HAP-1 (cell line): ENCODE measurements around the gene SLC25A1.

Source experiments
- DNase-seq, 2 experiments: peaks; one replicate each; pipeline ENCODE4 v3.0.0-alpha.2; 2016 to 2020; ENCODE audit warnings: low spot score in 2 of 2
- H3K27me3 ChIP-seq: fragments of 250-450 bp; sonication (Bioruptor Pico); 2 replicates; pipeline ENCODE4 v1.5.1; 2020; ENCODE audit warnings: low read depth, mild to moderate bottlenecking, moderate library complexity
- H3K36me3 ChIP-seq: fragments of 250-450 bp; sonication (Bioruptor Pico); replicated peaks from 2 replicates; pipeline ENCODE4 v1.5.1; 2020; ENCODE audit warnings: mild to moderate bottlenecking
- H3K4me1 ChIP-seq: fragments of 250-450 bp; sonication (Bioruptor Pico); 2 replicates; pipeline ENCODE4 v1.5.1; 2020; ENCODE audit warnings: mild to moderate bottlenecking
- H3K4me3 ChIP-seq: fragments of 250-450 bp; sonication (Bioruptor Pico); 2 replicates; pipeline ENCODE4 v1.5.1; 2020; ENCODE audit warnings: mild to moderate bottlenecking, moderate library complexity
- H3K9me3 ChIP-seq: fragments of 250-450 bp; sonication (Bioruptor Pico); 2 replicates; pipeline ENCODE4 v1.5.1; 2020; ENCODE audit warnings: mild to moderate bottlenecking, moderate library complexity
- in situ Hi-C: fragments of 300-500 bp; cut with MboI; formaldehyde crosslinking; loops from 3 replicates; pipeline ENCODE4 v1.14.3; 2020; ENCODE audit warnings: low sequenced_read_pairs, inconsistent platforms, mixed read lengths

SLC25A1 gene

DNA sequence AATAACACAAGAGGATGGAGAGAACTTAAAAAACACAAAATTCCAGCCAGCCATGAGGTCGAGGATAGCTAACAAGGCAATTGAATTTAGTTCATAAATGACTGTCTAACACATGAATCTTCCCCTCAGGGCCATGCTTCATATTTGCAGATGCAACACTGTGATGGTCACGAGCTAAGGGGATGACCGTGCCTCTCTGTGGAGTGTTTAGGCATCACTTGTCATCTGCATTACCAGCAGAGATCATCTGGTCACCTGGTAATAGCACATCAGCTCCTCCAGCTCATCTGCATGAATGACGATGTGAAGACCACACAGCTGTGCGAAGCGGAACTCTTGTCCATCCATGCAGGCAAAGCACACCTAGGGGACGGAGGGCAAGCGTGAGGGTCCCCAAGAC is 20.9 kb upstream of the SLC25A1 start:
- in situ Hi-C loops = no loop called here
- Histone ChIP-seq H3K4me1 (no peaks in the 10 kb centered on the region), H3K36me3 (0 out of 2 replicates have a peak, but pooled peaks cover 3% of the 10 kb centered on the region), H3K9me3 (no peaks in the 10 kb centered on the region), H3K4me3 (no peak overlapping the region), H3K27me3 (no peaks in the 10 kb centered on the region)
- DNase-seq = no peak

DNA sequence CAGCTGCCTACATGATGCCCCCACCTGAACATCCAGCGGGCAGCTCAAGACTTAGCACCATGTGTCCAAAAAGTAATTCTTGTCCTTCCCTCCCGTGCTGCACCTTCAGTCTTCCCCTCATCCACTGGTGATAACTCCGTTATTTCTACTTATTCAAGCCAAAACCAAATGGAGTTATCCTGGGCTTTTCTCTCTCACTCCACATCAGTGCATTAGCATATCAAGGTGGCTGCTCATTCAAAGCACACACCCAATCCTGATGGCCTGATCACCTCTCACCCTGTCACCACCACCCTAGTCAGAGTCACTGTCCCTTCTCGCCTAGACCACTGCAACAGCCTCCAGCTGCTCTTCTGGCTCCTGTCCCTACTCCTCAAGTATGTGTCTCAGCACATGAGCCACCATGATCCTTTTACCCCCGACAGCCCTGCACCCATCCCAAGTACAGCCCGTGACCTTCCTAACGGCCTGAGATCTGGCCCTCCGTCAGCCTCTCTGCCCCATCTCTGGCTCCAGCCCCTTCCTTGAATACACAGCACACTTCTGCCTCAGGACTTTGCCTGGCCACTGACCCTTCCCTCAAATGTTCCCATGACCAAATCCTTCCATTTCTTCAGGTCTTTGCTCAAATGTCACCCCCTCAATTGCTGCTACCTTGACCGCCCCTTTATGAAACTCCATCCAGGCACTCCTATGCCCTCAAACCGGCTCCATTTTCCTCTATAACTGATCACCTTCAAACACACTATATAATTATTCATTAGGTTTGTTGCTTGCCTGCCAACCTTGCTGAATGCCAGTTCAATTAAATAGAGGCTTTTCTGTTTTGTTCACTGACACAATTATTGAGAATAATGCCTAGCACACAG is 19.7 kb upstream of the SLC25A1 start:
- H3K9me3 ChIP-seq = no peaks in the 10 kb centered on the region
- H3K36me3 ChIP-seq = 0 out of 2 replicates have a peak, but pooled peaks cover 6% of the 10 kb centered on the region

DNA sequence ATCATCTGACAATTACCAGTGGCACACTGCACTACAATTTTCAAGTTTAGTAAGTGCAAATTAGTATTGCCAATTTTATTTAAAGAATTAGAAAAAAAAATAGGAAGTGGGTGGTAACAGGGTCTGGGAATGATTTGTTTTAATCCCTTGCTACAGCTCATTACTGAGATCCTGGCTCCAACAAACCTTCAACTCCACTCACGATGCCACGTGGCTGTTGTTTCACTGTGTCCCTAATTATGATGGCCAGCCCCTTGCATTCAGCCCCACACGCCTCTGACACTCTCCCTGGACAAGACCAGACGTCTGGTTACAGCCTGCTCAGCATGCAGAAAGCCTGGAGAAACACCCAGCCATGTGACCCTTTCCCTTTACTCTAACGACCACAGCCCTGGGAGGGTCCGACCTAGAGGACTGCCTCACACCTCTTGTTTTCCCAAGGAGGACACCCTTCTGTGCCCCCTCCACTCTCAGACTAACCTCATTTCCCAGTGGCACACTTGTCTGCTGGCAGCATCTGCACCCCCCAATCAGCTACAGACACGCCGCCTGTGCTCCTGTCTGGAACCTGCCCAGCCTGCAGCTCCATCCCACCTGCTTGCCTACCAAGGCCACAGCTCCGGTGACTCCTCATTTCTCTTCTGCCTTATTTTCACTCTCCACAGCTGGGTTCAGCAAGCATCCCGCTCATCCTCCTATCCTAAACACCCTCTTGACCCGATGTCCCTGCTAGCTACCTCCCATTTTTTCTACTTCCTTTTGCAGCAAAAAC is 18.5 kb upstream of the SLC25A1 start:
- no peak overlapping the region for H3K4me3 ChIP-seq
- H3K9me3 ChIP-seq = no peaks in the 10 kb centered on the region
- H3K27me3 ChIP-seq = no peaks in the 10 kb centered on the region
- H3K36me3 ChIP-seq = 0 out of 2 replicates have a peak, but pooled peaks cover 6% of the 10 kb centered on the region
- DNase-seq = no peak
- in situ Hi-C loops = no loop called here
- no peaks in the 10 kb centered on the region for H3K4me1 ChIP-seq

More for the DNA sequence above, 19.7 kb upstream of the SLC25A1 start:
- no peaks in the 10 kb centered on the region for H3K4me1 ChIP-seq
- no peaks in the 10 kb centered on the region for H3K27me3 ChIP-seq
- DNase-seq = no peak
- in situ Hi-C loops = no loop called here
- H3K4me3 ChIP-seq = no peak overlapping the region

DNA sequence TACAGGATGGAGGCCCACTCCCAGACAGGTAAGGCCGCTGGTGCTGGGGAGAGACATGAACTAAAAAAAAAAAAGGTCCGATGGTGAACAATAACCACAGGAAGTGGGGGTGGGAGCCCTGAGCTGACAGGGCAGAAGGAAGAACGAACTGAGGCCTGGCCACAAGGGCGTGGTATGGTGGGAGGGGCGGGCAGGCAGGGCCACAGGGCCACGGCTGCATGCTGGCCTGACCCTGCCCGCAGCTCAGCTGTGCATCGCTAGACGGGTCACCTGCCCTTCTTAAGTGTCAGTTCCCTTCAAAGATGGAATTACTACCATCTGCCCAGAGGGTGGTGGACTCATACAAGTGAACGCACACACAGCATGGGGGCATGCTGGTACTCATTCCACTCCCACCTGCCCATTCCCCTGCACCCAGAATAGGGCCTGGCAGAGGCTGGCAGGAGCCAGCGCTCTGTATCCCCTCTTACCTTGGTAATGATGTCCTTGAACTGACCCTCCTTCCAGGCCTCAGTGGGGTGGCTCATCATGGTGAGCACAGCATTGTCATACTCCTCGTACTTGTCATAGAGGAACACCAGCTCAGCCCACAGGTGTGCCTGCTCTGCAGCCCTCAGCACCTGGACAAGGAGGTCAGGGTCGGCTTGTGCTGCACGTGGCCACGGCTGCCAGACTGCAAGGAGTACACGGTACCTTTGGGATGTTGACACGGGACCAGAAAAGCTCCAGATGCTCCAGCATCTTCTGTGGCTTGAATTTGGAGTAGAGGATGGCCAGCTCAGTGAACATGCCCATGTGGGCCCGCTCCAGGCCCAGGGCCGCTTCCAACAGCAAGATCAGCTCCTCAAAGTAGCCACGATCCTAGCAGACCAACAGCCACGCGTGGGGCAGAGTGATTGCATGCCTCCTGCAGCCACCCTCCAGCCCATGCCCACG is 17.5 kb upstream of the SLC25A1 start:
- H3K9me3 ChIP-seq = no peaks in the 10 kb centered on the region
- no peaks in the 10 kb centered on the region for H3K27me3 ChIP-seq
- H3K4me3 ChIP-seq = no peak overlapping the region
- no peaks in the 10 kb centered on the region for H3K4me1 ChIP-seq
- DNase-seq = no peak
- H3K36me3 ChIP-seq = 0 out of 2 replicates have a peak, but pooled peaks cover 6% of the 10 kb centered on the region
- in situ Hi-C loops = no loop called here

DNA sequence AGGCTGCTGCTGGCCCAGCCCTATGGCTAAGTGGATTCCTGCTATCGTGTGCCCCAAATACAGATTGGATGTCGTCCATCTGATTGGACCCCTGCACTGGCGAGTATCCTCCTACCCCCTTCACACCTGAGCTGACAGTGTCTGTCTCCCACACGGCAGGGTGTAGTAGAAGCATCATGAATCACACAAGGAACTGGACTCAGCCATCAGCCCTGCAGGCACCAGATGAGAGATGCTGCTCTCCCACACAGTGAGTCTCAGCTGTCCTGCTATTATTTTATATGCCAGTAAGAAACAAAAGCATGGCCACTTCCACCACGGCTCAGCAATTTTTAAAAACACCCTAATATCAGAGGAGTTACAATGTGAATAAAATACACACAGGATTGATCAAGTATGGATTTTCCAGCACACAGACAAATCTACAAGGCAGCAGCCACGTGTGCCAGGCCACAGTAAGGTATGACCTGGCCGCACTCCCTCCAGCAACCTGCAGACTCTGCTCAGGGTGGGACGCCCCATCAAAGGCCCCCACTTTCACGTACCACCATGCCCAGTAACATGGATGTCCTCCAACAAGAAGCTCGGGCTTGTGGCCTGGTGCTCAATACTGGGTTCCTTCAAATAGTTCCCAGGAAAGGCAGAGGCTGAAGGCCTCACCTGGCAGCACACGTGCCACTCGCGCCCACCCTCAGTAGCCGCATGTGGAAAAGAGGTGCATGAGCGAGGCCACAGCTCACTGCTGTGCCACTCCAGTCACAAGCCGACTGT is 16.4 kb upstream of the SLC25A1 start:
- Histone ChIP-seq H3K36me3 (0 out of 2 replicates have a peak, but pooled peaks cover 6% of the 10 kb centered on the region), H3K9me3 (no peaks in the 10 kb centered on the region), H3K4me1 (no peaks in the 10 kb centered on the region), H3K27me3 (no peaks in the 10 kb centered on the region), H3K4me3 (no peak overlapping the region)
- in situ Hi-C loops = no loop called here
- DNase-seq = no peak

DNA sequence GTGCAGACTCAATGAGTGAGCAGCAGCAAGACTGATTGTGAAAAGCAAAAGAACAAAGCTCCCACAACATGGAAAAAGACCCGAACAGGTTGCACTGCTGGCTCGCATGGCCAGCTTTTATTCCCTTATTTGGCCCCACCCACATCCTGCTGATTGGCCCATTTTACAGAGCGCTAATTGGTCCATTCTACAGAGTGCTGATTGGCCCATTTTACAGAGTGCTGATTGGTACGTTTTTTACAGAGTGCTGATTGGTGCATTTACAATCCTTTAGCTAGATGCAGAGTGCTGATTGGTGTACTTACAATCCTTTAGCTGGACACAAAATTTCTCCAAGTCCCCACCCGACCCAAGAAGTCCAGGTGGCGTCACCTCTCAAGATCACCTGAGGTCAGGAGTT is 15.3 kb upstream of the SLC25A1 start:
- no peaks in the 10 kb centered on the region for H3K9me3 ChIP-seq
- H3K27me3 ChIP-seq = no peaks in the 10 kb centered on the region
- no peak for DNase-seq
- no peak overlapping the region for H3K4me3 ChIP-seq
- 0 out of 2 replicates have a peak, but pooled peaks cover 6% of the 10 kb centered on the region for H3K36me3 ChIP-seq
- H3K4me1 ChIP-seq = no peaks in the 10 kb centered on the region
- in situ Hi-C loops = no loop called here

DNA sequence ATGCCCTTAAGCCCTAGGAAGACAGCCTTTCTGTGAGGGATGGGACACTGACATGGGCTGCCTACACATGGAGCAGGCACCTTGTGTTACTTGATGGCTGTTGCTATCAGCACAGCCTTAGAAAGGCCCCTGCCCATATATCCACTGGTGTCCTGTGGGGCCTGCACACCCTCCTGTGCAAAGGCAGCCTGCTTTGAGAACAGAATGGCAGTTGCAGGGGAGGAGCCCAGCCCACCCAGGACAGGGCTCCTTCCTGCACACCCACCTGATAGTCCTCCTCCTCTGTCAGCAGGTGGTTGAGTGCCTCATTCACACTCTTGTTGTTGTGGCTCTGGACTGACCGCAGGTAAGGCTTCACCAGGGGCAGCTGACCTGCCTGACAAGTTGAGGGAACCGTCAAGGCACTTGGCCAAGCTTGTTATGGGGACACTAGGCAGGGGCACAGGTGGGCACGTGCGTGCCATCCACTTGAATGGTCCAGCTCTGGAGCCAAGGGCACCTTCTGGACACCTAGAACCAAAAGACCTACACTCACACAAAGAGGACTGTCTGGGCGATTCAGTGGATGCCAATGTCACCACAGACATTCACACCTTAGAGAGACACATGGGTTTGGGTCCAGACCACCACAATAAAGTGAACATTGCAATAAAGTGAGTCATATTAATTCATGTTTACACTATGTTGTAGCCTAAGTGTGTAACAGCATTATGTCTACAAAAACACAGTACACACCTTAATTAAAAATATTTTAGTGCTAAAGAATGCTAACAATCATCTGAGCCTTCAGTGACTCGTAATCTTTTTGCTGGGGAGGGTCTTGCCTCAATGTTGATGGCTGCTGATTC is 9.4 kb upstream of the SLC25A1 start:
- DNase-seq = no peak
- H3K27me3 ChIP-seq = no peaks in the 10 kb centered on the region
- in situ Hi-C loops = loop anchor here (5.0 kb wide), 1 partner anchor 439 kb away; no protein-coding TSS in a partner anchor
- no peaks in the 10 kb centered on the region for H3K9me3 ChIP-seq
- H3K4me3 ChIP-seq = no peak overlapping the region
- H3K4me1 ChIP-seq = no peaks in the 10 kb centered on the region
- H3K36me3 ChIP-seq = no peaks in the 10 kb centered on the region

DNA sequence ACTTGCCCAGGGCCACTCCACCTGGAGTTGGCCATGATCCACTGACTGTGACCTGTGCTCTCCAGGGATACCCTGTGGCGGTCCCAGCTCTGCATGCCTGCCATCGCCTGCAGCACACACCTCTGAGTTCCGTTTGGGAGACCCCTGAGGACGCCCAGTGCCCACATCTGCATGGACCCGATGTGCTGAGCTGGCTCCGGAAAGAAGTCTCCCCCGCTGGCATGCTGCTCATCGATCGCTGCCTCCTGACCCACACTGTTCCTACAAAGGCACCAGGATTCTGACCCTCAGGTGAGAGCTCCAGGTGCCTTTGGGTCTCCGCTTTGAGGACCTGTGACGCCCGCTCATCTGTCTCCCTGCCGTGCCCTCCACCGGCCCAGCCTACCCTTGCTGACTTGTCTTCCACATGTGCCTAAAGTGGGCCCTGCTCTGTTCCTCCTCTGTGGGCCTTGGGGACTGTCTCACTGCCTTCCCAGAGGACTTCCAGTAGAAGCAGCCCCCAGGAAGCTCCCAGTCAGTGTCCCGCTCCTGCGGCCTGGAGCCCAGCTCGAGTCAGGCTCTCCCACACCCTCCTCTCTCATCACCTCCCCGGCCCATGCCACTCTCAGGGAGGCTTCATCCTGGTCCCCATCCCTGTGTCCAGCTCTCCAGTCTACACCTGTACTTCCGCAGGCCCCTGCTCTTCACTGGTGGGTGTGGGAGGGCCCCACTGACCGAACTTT is 5.9 kb upstream of the SLC25A1 start:
- peaks cover 2% of the 10 kb centered on the region; the same call in 1 of the 2 replicates for H3K4me1 ChIP-seq
- no peaks in the 10 kb centered on the region for H3K36me3 ChIP-seq
- H3K4me3 ChIP-seq = no peak overlapping the region
- H3K9me3 ChIP-seq = no peaks in the 10 kb centered on the region
- no peaks in the 10 kb centered on the region for H3K27me3 ChIP-seq
- in situ Hi-C loops = no loop called here
- no peak for DNase-seq

DNA sequence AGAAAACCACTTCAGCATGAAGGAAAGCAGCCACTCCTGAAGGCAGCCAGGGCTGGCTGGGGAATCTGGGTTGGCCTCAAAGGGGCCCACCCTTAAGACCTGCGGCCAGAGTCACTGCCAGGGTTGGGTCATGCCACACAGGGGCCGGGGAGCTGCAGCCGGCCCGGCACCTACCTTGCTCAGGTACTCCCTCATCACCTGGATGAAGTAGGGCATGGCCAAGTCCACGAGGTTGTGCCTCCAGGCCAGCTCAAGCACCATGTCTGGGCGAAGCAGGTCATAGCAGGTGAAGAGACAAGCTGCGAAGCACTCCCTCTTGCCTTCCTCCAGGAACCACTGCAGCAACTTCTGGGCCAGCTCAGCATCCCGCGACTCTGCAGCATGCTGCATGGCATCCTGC is 4.7 kb upstream of the SLC25A1 start:
- no peak for DNase-seq
- no peaks in the 10 kb centered on the region for H3K36me3 ChIP-seq
- in situ Hi-C loops = no loop called here

DNA sequence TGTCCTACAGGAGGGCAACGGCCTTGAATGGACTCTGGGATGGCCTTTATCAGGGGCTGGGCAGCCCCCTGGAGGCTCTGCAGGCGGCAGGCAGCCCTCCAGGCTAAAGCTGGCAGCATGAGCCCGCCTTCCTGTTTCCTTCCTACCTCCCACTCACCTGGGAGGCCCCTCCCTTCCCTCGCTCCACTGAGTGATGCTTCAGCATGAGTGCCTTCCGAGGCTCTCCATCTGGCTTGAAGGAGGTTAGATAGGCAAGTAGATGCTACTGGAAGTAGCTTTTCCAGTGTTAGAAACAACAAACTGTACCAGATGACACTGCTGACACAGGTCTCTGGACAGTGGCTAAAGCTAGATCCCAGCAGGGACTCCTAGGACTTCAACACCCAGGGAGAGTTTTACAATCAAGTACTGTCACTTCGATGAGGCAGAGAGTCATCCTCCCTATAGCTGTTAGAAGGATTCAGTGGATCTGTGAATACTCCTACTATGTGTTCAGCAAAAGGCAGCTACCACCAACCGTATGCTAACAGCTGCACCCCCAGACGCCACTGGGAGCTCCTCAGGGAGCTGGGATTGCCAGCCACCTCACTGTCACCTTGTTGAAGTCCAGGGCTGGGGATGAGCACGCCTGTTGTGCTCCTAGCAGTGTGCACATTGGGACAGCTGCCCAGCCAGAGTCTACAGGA is 4.1 kb upstream of the SLC25A1 start:
- no peak for DNase-seq

More for the DNA sequence above, 4.7 kb upstream of the SLC25A1 start:
- H3K4me1 ChIP-seq = peaks cover 6% of the 10 kb centered on the region
- no peaks in the 10 kb centered on the region for H3K9me3 ChIP-seq
- H3K27me3 ChIP-seq = no peaks in the 10 kb centered on the region
- no peak overlapping the region for H3K4me3 ChIP-seq

DNA sequence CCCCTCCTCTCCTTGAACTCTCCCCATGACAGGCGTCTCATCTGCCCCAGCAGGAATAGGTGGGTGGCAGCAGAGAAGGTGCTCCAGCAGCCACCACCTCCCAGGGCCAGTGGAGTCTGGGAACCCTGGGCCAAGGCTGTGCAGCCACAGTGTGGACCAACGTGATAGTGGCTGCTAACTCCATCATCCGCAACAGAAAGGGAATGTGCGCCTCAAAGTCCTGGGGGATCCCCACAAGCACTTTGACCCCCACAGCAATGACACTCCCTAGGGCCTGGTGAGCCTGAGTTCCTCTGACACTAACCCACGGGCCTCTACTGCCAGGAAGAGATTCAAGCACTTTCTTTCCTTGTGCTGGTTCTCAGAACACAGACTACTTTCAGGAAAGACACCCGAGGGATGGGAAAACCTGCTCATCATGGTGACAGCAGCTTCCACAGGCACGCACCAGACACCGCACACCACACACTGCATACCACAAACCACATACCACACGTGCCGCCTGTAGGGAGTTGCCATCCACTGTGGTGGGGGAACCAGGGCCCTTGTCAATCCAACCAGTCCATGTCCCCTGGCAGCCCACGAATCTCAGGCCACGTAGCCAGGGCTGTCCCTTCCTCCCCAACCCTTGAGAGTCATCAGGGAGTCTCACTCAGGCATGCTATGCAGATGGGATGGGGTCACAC is 3.4 kb upstream of the SLC25A1 start:
- in situ Hi-C loops = no loop called here
- no peak overlapping the region for H3K4me3 ChIP-seq

More for the DNA sequence above, 4.1 kb upstream of the SLC25A1 start:
- Histone ChIP-seq H3K27me3 (no peaks in the 10 kb centered on the region), H3K4me3 (no peak overlapping the region), H3K9me3 (no peaks in the 10 kb centered on the region), H3K36me3 (peaks cover 4% of the 10 kb centered on the region), H3K4me1 (peaks cover 6% of the 10 kb centered on the region)
- in situ Hi-C loops = no loop called here

More for the DNA sequence above, 3.4 kb upstream of the SLC25A1 start:
- H3K36me3 ChIP-seq = peaks cover 11% of the 10 kb centered on the region
- H3K4me1 ChIP-seq = peaks cover 9% of the 10 kb centered on the region
- DNase-seq = no peak
- H3K27me3 ChIP-seq = no peaks in the 10 kb centered on the region
- no peaks in the 10 kb centered on the region for H3K9me3 ChIP-seq
